Prostate gland (tissue), 2 donors: ENCODE measurements around the gene WNT5A.

Source experiments
- POLR2A ChIP-seq: fragments of 450-650 bp; IDR thresholded peaks from one replicate; pipeline ENCODE4 v1.6.1; 2016; ENCODE audit warnings: antibody characterized with exemption, mild to moderate bottlenecking
- TF ChIP-seq, protein P1 (sequence below), 4 experiments: fragments of 200-600 bp in 2 of 4; fragments of 450-650 bp in 2 of 4; sonication (generic) in 2 of 4; IDR thresholded peaks; 1 replicate in 3 of 4; 2 replicates in 1 of 4; pipeline ENCODE4 v1.5.1; 2016 to 2019; ENCODE audit warnings: antibody characterized with exemption in 4 of 4, mild to moderate bottlenecking in 2 of 4, moderate library complexity in 2 of 4

DNA sequence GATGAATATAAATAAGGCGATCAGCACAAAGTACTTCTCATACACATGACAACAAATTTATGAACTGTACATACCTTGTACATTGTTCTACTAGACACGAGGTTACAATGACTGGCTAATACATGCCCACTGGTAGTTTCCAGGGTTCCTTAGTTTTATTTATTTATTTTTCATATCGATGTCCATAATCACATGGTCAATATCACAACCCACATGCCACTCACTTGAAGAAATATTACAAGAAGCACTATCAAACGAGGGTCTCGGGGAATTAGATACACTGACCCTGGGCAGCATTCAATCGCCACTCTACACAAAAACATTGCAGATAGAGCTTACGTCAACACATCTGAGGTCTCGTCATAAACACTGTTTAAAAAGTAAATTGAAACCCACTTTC is 21.2 kb upstream of the WNT5A start:
- no peak for TF ChIP-seq POLR2A
- TF ChIP-seq, protein P1, sequence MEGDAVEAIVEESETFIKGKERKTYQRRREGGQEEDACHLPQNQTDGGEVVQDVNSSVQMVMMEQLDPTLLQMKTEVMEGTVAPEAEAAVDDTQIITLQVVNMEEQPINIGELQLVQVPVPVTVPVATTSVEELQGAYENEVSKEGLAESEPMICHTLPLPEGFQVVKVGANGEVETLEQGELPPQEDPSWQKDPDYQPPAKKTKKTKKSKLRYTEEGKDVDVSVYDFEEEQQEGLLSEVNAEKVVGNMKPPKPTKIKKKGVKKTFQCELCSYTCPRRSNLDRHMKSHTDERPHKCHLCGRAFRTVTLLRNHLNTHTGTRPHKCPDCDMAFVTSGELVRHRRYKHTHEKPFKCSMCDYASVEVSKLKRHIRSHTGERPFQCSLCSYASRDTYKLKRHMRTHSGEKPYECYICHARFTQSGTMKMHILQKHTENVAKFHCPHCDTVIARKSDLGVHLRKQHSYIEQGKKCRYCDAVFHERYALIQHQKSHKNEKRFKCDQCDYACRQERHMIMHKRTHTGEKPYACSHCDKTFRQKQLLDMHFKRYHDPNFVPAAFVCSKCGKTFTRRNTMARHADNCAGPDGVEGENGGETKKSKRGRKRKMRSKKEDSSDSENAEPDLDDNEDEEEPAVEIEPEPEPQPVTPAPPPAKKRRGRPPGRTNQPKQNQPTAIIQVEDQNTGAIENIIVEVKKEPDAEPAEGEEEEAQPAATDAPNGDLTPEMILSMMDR (IDR thresholded peaks at IDR 0.05) = no peak
